BJ (cell line): ENCODE results near the gene PIK3R2. TPM values are rescaled to one million over a fixed set of nuclear protein-coding genes. Genes with fewer than 3 reads are reported as not detected.

Experiments used
- CTCF ChIA-PET: fragments of 350-600 bp; formaldehyde crosslinking; extraction: SDS; loops from one replicate; lab custom pipeline; 2021; ENCODE audit warnings: antibody characterized with exemption, inconsistent platforms; lab: Yijun Ruan, JAX
- POLR2A ChIA-PET: fragments of 300-600 bp; sonication (Branson Sonifier 250); formaldehyde crosslinking; extraction: SDS; loops from one replicate; lab custom pipeline; 2021; ENCODE audit warnings: antibody characterized with exemption; lab: Charles Lee
- DNase-seq: peaks from one replicate; pipeline ENCODE4 v3.0.0-alpha.2; 2011; ENCODE audit warnings: low read depth
- H3K27me3 ChIP-seq: 2 replicates; pipeline ENCODE4 v1.6.0; 2011; ENCODE audit warnings: low read length; ENCODE audit not compliant: control insufficient read depth, insufficient read depth
- H3K36me3 ChIP-seq: 2 replicates; pipeline ENCODE4 v1.5.1; 2011; ENCODE audit warnings: low read length; ENCODE audit not compliant: control insufficient read depth, insufficient read depth
- H3K4me3 ChIP-seq: 2 replicates; pipeline ENCODE4 v1.5.1; 2011; ENCODE audit warnings: low read depth, mild to moderate bottlenecking, control low read depth, low read length
- polyA plus RNA-seq: library from polyadenylated mRNA; depleted of rRNA; stranded (reverse); fragments of >200 nt; gene quantifications from 2 replicates; pipeline ENCODE4 v1.2.3, GENCODE V29; 2011
- TF ChIP-seq, protein P1 (sequence below): IDR thresholded peaks from 2 replicates; pipeline ENCODE4 v1.5.1; 2011; ENCODE audit warnings: low read depth, mild to moderate bottlenecking, control low read depth, inconsistent platforms, low read length, moderate library complexity; ENCODE audit not compliant: insufficient read depth

Gene PIK3R2
- polyA plus RNA-seq, 1 experiment: 17.4 TPM

DNA sequence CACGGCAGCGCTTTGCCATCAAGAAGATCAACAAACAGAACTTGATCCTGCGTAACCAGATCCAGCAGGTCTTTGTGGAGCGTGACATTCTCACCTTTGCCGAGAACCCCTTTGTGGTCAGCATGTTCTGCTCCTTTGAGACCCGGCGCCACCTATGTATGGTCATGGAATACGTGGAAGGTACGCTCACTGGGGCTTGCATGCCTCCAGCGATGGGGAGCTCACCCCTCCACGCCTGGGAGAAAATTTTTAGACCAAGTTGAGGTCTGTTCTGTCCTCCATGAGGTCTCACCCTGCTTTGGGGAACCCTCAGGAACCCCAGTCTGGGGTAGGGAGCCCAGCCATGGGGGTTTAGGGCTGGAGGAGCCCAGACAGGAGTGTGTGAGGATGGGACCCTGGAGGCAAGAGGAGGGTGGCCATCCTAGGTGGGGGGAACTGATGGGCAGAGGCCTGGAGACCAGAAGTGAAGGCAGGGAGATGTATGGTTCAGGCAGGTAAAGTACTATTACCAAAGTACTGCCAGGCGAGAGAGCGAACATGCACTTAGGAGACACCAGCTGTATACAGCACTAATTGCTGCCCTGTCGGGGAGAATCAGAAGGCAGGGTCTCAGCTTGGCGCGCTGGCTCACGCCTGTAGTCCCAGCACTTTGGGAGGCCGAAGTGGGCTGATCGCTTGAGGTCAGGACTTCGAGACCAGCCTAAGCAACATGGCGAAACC is 22.3 kb upstream of the PIK3R2 start:
- H3K27me3 ChIP-seq: no peaks in the 10 kb centered on the region
- ChIA-PET POLR2A (no interaction called here), CTCF (interaction anchor here (0.9 kb wide), 1 partner anchor 18 kb away, joined by 3 read pairs; no protein-coding TSS in a partner anchor)
- H3K36me3 ChIP-seq: peaks cover 26% of the 10 kb centered on the region
- TF ChIP-seq, protein P1, sequence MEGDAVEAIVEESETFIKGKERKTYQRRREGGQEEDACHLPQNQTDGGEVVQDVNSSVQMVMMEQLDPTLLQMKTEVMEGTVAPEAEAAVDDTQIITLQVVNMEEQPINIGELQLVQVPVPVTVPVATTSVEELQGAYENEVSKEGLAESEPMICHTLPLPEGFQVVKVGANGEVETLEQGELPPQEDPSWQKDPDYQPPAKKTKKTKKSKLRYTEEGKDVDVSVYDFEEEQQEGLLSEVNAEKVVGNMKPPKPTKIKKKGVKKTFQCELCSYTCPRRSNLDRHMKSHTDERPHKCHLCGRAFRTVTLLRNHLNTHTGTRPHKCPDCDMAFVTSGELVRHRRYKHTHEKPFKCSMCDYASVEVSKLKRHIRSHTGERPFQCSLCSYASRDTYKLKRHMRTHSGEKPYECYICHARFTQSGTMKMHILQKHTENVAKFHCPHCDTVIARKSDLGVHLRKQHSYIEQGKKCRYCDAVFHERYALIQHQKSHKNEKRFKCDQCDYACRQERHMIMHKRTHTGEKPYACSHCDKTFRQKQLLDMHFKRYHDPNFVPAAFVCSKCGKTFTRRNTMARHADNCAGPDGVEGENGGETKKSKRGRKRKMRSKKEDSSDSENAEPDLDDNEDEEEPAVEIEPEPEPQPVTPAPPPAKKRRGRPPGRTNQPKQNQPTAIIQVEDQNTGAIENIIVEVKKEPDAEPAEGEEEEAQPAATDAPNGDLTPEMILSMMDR: no peak
- no peak overlapping the region for H3K4me3 ChIP-seq
- no peak for DNase-seq

DNA sequence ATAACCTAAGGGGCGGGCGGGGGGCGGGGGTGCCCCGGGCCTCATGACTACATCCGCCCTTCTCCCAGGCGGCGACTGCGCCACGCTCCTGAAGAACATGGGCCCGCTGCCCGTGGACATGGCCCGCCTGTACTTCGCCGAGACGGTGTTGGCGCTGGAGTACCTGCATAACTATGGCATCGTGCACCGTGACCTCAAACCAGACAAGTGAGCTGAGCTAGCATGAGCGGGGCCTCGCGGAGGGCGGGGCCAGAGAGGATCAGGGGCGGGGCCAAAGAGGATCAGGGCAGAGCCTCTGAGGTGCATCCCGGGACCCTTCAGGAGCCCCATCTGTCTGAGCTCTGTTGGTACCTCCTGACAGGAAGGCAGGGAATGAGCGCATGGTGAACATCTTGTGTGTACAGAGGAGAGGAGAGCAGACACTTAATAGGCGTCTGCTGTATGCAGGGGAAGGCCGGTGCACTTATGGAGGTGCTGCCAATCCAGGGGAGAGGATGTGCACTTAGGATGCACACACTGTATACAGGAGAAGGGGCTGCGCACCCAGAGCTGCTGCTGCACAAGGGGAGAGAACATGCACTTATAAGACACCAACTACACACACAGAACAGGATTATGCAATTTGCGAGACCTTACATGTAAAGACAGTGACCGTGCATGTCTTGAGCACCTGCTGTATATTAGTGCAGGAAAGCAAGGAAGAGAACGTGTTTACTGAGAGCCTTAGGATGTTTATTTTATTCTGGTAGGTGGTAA is 20.9 kb upstream of the PIK3R2 start:
- no peak overlapping the region for H3K4me3 ChIP-seq
- TF ChIP-seq, protein P1: no peak
- no peaks in the 10 kb centered on the region for H3K27me3 ChIP-seq
- ChIA-PET POLR2A (no interaction called here), CTCF (no interaction called here)
- peaks cover 26% of the 10 kb centered on the region for H3K36me3 ChIP-seq
- DNase-seq: no peak

DNA sequence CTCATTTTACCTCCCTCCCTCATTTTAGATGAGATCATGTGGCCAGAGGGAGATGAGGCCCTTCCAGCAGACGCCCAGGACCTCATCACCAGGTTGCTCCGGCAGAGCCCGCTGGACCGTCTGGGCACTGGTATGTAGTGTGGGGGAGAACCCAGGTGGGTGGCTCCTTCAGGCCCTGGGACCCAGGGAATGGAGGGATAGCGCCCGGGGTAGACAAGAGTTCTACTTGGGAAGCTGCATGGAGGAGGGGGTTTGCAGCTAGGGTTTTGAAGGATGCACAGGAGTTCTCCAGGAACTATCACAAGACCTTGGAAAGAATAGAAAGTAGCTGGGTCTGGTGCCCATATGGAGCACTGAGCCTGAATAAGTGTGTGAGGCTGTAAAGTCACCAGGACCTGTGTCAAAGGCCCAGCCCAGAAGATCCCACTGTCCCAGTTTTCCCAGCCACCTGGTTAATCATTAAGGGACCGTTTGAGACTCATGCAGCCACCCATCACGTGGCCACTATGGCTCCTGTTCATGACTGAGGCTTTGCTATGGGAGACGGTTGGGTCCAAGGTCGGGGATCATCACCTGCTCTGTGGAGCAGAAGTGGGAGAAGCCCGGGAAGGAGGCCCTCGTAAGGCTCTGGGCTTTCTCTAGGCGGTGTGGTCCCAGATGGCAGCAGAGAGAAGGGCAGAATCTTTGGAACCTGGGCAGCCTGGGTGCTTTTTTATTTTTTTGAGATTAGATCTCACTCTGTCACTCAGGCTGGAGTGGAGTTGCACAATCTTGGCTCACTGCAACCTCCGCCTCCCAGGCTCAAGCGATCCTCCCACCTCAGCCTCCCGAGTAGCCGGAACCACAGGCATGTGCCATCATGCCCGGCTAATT is 17.0 kb upstream of the PIK3R2 start:
- no peak overlapping the region for H3K4me3 ChIP-seq
- H3K36me3 ChIP-seq: peaks cover 20% of the 10 kb centered on the region
- CTCF ChIA-PET: interaction anchor here (1.2 kb wide), 1 partner anchor 16 kb away, joined by 3 read pairs; no protein-coding TSS in a partner anchor
- POLR2A ChIA-PET: no interaction called here
- DNase-seq: no peak
- TF ChIP-seq, protein P1: no peak
- H3K27me3 ChIP-seq: no peaks in the 10 kb centered on the region

DNA sequence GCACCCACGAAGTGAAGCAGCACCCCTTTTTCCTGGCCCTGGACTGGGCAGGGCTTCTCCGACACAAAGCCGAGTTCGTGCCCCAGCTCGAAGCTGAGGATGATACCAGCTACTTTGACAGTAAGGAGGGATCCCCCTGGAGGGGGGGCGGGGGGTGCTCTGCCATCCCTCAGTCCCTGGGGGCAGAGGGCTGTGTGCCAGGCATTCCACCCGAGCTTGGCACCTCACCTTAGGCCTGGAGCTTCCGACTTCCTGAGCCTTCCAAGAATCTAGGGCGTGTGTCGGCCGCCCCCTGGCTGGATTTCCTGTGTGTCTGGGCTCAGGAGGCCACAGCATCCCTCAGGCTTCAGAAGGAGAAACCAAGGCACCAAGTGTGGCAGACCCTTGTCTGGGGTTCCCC is 15.7 kb upstream of the PIK3R2 start:
- POLR2A ChIA-PET: no interaction called here
- Histone ChIP-seq H3K27me3 (no peaks in the 10 kb centered on the region), H3K4me3 (no peak overlapping the region), H3K36me3 (peaks cover 17% of the 10 kb centered on the region)
- CTCF ChIA-PET: interaction anchor here (1.0 kb wide), 1 partner anchor 14 kb away, joined by 3 read pairs; no protein-coding TSS in a partner anchor
- no peak for DNase-seq
- TF ChIP-seq, protein P1: no peak
